Left lung (tissue), 10 donors: ENCODE data around the gene SPNS2. TPM values are rescaled to one million over a fixed set of nuclear protein-coding genes. Genes with fewer than 3 reads are reported as not detected.

Experiments used
- ATAC-seq: fragments of 200-7000 bp; cut with Tn5 transposase; one replicate; pipeline ENCODE4 v1.9.1; 2020; ENCODE audit warnings: moderate library complexity
- DNase-seq, 4 donors: peaks; one replicate each; pipeline ENCODE4 v3.0.0-alpha.2; 2013 to 2020
- H3K27ac ChIP-seq, 2 donors: fragments of 200-600 bp; sonication (generic) in 1 of 2; one replicate each; pipeline versions ENCODE4 v1.5.0 to v1.8.0; 2020 to 2021
- H3K27me3 ChIP-seq, 2 donors: fragments of 200-600 bp; sonication (generic) in 1 of 2; one replicate each; pipeline versions ENCODE4 v1.5.0 to v1.8.0; 2020 to 2021
- H3K36me3 ChIP-seq, 2 donors: fragments of 200-600 bp; sonication (generic) in 1 of 2; one replicate each; pipeline versions ENCODE4 v1.5.0 to v1.8.0; 2020 to 2021
- H3K4me1 ChIP-seq, 2 donors: fragments of 200-600 bp; one replicate each; pipeline ENCODE4 v1.8.0; 2021
- H3K4me3 ChIP-seq, 2 donors: fragments of 200-600 bp; sonication (generic) in 1 of 2; one replicate each; pipeline versions ENCODE4 v1.5.0 to v1.8.0; 2020 to 2021; ENCODE audit warnings: mild to moderate bottlenecking in 1 of 2
- H3K9me3 ChIP-seq, 2 donors: fragments of 200-600 bp; sonication (generic) in 1 of 2; one replicate each; pipeline versions ENCODE4 v1.5.0 to v1.8.0; 2020 to 2021
- CTCF ChIP-seq, 2 donors: fragments of 200-600 bp; sonication (generic) in 1 of 2; IDR thresholded peaks; one replicate each; pipeline versions ENCODE4 v1.5.0 to v1.8.0; 2021; ENCODE audit warnings: antibody characterized with exemption in 2 of 2
- intact Hi-C, 2 donors: fragments of 100-400 bp; cut with DNase I; formaldehyde crosslinking; loops; one replicate each; pipeline versions ENCODE4 v1.11.2 to v1.14.2; 2022
- polyA plus RNA-seq, 6 donors: library from polyadenylated mRNA; unstranded; fragments of 120-200 nt; gene quantifications; one replicate each; pipeline ENCODE4 v1.2.1, GENCODE V29; 2013; ENCODE audit not compliant: insufficient read length in 6 of 6
- total RNA-seq, 2 donors: library from RNA; stranded (reverse); fragmentation: NEBNext Ultra II Directional; extraction: Animal tissue kit (Norgen Biotek cat#: 25700); gene quantifications; one replicate each; pipeline ENCODE4 v1.2.1, GENCODE V29; 2021
- donor health status: DM: no; HTN: yes; CAD: no.
- donor health status: DM: no; HTN: no; CAD: no.

SPNS2 gene
- total and polyA plus RNA-seq, 8 donors = 19.6 to 52.4 (median 24.3) TPM

- Histone ChIP-seq H3K9me3 (no peaks in the 10 kb centered on the region), H3K27ac (no peak overlapping the region), H3K27me3 (no peaks in the 10 kb centered on the region), H3K4me3 (no peak overlapping the region), H3K4me1 (peaks cover 0 to 13% of the 10 kb centered on the region in 2 donors), H3K36me3 (peaks cover 0 to 100% of the 10 kb centered on the region in 2 donors)
- DNase-seq = peak in 1 of 4 donors; percentile 61
- intact Hi-C loops = loop anchor here in 1 of 2 donors (10.0 kb wide), 1 partner anchor 121 kb away; no protein-coding TSS in a partner anchor
- TF ChIP-seq CTCF (IDR thresholded peaks at IDR 0.05) = no peak
- ATAC-seq = no peak
Measured at GRCh38 chr17:4545217-4545951, 46.7 kb downstream of the SPNS2 start.

- H3K27me3 ChIP-seq = no peaks in the 10 kb centered on the region
- no peak for TF ChIP-seq CTCF (IDR thresholded peaks at IDR 0.05)
- DNase-seq (peak in 1 of 4 donors; percentile 24), ATAC-seq (no peak)
- no peaks in the 10 kb centered on the region for H3K9me3 ChIP-seq
- intact Hi-C loops = loop anchor here in 1 of 2 donors (10.0 kb wide), 1 partner anchor 123 kb away; no protein-coding TSS in a partner anchor
- H3K4me3 ChIP-seq = no peak overlapping the region
- peaks cover 0 to 100% of the 10 kb centered on the region in 2 donors for H3K36me3 ChIP-seq
- no peak overlapping the region for H3K27ac ChIP-seq
- no peaks in the 10 kb centered on the region for H3K4me1 ChIP-seq
Measured at GRCh38 chr17:4547118-4547906, 48.6 kb downstream of the SPNS2 start.

GRCh38 chr17:4548061-4548461 lies 49.4 kb downstream of the SPNS2 start:
- Histone ChIP-seq H3K4me3 (no peak overlapping the region), H3K9me3 (no peaks in the 10 kb centered on the region), H3K4me1 (no peaks in the 10 kb centered on the region), H3K36me3 (peaks cover 0 to 100% of the 10 kb centered on the region in 2 donors), H3K27me3 (no peaks in the 10 kb centered on the region), H3K27ac (no peak overlapping the region)
- ATAC-seq (no peak), DNase-seq (peak in 1 of 4 donors; percentile 72)
- intact Hi-C loops = loop anchor here in 1 of 2 donors (10.0 kb wide), 1 partner anchor 123 kb away; no protein-coding TSS in a partner anchor
- no peak for TF ChIP-seq CTCF (IDR thresholded peaks at IDR 0.05)

- peaks cover 0 to 100% of the 10 kb centered on the region in 2 donors for H3K36me3 ChIP-seq
- DNase-seq (peak in 1 of 4 donors; percentile 50), ATAC-seq (no peak)
- no peaks in the 10 kb centered on the region for H3K27me3 ChIP-seq
- intact Hi-C loops = loop anchor here in 1 of 2 donors (10.0 kb wide), 1 partner anchor 124 kb away; no protein-coding TSS in a partner anchor
- H3K9me3 ChIP-seq = no peaks in the 10 kb centered on the region
- H3K27ac ChIP-seq = no peak overlapping the region
- H3K4me3 ChIP-seq = no peak overlapping the region
- H3K4me1 ChIP-seq = peaks cover 0 to 7% of the 10 kb centered on the region in 2 donors
- no peak for TF ChIP-seq CTCF (IDR thresholded peaks at IDR 0.05)
Measured at GRCh38 chr17:4548721-4549531, 50.2 kb downstream of the SPNS2 start.
